Stimulated activated CD4-positive, alpha-beta T cell treated with anti-CD3 and anti-CD28 coated beads, Interleukin-4, amount 100 ng/mL, for 1 hour (primary cell): ENCODE data around the gene CDK7.
"Not testable (repeated sequence)": the region's sequence is repeated elsewhere in the genome, so short reads cannot be mapped to it uniquely, and the experiment has no call there.

ENCODE experiments used
- DNase-seq: peaks from one replicate; pipeline ENCODE4 v3.0.0-alpha.2; 2020

Gene CDK7

GRCh38 chr5:69234457-69235268 lies at the start of gene CDK7:
Gene CDK7 (plus strand): TSS chr5:69234886. CDS start chr5:69234976, 90 bp downstream.
- DNase-seq = peak; percentile 91

GRCh38 chr5:69187342-69187741 lies 47.3 kb upstream of the CDK7 start:
- no peak for DNase-seq

- DNase-seq = no peak
Measured at GRCh38 chr5:69188811-69189161, 45.9 kb upstream of the CDK7 start.

GRCh38 chr5:69189162-69190086 lies 45.3 kb upstream of the CDK7 start, which contains the start of gene CENPH:
Gene CENPH (plus strand): TSS chr5:69189583. CDS start chr5:69189635, 52 bp downstream.
- peak; percentile 90 for DNase-seq

- no peak for DNase-seq
Measured at GRCh38 chr5:69202497-69202896, 32.2 kb upstream of the CDK7 start.

- DNase-seq = no peak
Measured at GRCh38 chr5:69206528-69207190, 28.0 kb upstream of the CDK7 start.

- no peak for DNase-seq
Measured at GRCh38 chr5:69209602-69210001, 25.1 kb upstream of the CDK7 start.

- no peak for DNase-seq
Measured at GRCh38 chr5:69211200-69211599, 23.5 kb upstream of the CDK7 start.

GRCh38 chr5:69212022-69212421 lies 22.7 kb upstream of the CDK7 start:
- no peak for DNase-seq

- DNase-seq = no peak
Measured at GRCh38 chr5:69213513-69214215, 21.0 kb upstream of the CDK7 start.

GRCh38 chr5:69217151-69217511 lies 17.6 kb upstream of the CDK7 start:
- no peak for DNase-seq

GRCh38 chr5:69217548-69218526 lies 16.8 kb upstream of the CDK7 start:
- DNase-seq = peak; percentile 94

- no peak for DNase-seq
Measured at GRCh38 chr5:69219939-69220338, 14.7 kb upstream of the CDK7 start.

GRCh38 chr5:69220371-69220770 lies 14.3 kb upstream of the CDK7 start:
- not testable (repeated sequence) for DNase-seq

- DNase-seq = not testable (repeated sequence)
Measured at GRCh38 chr5:69220833-69221232, 13.9 kb upstream of the CDK7 start.

GRCh38 chr5:69224520-69224919 lies 10.2 kb upstream of the CDK7 start:
- DNase-seq = no peak

GRCh38 chr5:69225860-69226259 lies 8.8 kb upstream of the CDK7 start:
- no peak for DNase-seq

GRCh38 chr5:69230181-69230580 lies 4.5 kb upstream of the CDK7 start:
- DNase-seq = no peak

GRCh38 chr5:69231281-69231680 lies 3.4 kb upstream of the CDK7 start:
- DNase-seq = no peak

GRCh38 chr5:69231851-69232250 lies 2.8 kb upstream of the CDK7 start:
- DNase-seq = no peak

GRCh38 chr5:69236733-69237132 lies 2.0 kb downstream of the CDK7 start:
- not testable (repeated sequence) for DNase-seq
